Measurements from ENCODE around the gene SFTPD.
A peak's percentile ranks its signal among the peaks of the same experiment; 100 is the strongest.
"Not testable (repeated sequence)": the region's sequence is repeated elsewhere in the genome, so short reads cannot be mapped to it uniquely, and the experiment has no call there.

The SFTPD gene

DNA sequence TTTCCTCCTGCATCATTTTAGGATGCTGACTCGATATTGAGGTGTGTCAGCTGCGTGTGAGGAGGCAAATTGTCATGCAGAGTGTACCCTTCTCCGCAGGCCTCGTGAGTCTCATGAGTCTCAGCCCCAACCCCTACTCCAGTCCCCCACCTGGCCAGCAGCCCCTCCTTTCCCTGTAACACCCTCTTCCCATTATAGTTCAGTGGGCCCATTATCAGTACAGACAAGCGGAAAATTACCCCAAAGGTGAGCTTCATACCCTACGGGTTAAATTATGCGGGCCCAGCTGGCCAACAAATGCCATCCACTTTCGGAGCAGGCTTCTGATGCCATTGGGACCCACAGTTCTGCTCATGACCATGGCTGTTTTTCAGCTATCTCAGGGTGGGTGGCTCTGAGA is 25.2 kb downstream of the SFTPD start:
- no peak for DNase-seq

DNA sequence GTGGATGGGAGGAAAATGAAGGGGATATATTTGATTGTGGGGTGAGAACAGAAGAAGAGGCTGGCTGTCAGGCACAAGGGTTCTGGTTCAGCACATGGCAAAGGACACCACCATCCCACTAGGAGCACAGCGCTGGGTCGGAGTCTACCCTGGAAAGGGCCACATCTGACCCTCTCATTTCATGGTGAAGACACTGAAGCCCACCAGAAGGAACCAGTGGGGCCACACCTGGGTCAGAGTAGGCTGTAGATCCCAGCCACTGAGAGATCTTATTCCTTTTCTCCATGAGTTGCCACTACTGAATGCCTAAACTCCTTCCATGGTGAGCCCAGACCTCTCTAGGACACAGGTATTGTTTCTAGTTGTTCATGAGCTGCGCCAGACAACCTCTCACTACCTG is 25.8 kb downstream of the SFTPD start:
- no peak for DNase-seq

DNA sequence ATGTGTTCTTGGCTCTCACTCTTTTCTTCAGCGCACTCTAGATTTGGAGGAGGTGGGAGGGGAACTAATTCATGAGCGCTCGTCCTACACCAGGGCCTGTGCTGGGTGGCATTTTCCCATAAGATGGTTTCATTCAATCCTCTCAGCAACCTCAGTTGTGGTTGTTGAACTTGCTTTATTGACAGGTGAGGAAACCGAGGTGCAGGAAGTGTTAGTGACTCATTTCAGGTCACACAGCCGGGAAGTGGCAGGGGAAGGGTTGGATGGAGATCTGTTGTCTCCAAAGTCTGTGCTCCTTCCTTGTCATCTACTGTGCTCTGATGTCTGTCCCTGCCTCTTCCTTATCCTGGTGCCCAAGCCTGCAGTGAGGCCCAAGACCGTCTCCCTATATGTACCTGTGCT is 26.9 kb downstream of the SFTPD start:
- DNase-seq, result not testable (repeated sequence)

DNA sequence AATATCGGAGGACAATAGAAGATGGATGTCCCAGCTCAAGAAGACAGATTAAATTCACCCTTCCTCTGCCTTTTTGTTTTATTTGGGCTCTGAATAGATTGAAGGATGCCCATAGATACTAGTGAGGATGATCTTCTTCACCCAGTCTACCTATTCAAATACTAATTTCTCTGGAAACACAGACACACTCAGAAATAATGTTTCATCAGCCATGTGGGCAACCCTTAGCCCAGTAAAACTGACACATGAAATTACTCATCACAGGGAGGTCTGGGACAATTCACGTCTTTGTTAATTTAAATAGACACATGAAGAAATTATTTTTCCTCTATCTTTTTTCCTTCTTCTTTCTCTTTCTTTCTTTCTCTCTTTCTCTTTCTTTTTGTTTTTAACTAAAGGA is 33.1 kb downstream of the SFTPD start:
- DNase-seq, result not testable (repeated sequence)

DNA sequence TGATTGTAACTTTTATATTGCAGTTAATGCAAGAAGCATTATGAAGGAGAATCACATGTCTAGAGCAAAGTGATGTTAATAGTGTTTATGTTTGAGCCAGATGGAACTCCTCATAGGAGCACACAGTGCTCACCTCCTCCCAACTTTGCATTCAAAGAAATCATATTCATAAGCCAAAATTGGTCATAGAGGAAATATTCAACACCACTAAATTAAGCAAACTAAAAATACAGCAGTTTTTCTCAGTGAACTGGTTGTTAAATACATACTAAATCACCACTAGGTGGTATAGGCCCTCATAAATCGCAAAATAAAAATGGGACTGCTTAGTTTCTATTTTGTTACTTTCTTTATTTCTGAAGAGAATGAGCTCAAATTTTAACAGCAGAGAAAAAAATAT is 34.4 kb downstream of the SFTPD start:
- not testable (repeated sequence) for DNase-seq

DNA sequence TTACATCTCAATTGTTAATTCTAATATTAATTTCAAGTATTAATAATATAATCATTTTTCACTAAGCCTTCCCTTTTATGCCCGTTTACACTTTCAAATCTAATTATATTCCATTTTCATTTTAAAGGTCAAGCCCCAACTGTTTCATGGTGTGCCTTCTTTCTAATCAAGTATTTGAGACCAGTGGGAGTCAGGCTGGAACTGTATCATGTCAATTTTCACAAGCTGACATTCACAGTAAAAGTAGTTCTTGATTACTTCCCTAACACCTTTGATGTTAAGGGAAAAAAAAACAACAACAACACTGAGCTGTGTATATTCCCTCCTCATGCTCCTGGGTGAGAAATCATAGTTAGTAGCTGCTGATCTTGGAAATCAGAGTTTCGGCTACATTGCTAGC is 38.1 kb downstream of the SFTPD start:
- DNase-seq, result no peak

DNA sequence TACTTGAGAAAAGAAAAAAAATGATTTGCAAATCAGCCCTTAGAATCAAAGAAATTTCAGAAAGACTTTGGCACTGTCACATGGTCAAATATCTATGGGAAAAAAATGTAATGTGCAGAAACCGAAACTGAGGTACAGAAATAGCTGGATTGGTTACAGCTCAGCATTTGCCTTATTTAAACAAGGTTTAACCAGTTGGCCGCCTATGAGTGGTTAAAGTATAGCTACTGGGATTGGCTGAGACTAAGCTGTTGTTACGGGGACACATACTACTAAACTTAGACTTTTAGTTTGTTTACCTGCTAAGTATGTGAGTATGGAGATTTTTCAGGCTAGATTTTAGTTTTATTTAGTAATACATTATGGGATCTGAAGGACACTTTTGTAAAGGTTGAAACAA is 38.6 kb downstream of the SFTPD start:
- no peak for DNase-seq

DNA sequence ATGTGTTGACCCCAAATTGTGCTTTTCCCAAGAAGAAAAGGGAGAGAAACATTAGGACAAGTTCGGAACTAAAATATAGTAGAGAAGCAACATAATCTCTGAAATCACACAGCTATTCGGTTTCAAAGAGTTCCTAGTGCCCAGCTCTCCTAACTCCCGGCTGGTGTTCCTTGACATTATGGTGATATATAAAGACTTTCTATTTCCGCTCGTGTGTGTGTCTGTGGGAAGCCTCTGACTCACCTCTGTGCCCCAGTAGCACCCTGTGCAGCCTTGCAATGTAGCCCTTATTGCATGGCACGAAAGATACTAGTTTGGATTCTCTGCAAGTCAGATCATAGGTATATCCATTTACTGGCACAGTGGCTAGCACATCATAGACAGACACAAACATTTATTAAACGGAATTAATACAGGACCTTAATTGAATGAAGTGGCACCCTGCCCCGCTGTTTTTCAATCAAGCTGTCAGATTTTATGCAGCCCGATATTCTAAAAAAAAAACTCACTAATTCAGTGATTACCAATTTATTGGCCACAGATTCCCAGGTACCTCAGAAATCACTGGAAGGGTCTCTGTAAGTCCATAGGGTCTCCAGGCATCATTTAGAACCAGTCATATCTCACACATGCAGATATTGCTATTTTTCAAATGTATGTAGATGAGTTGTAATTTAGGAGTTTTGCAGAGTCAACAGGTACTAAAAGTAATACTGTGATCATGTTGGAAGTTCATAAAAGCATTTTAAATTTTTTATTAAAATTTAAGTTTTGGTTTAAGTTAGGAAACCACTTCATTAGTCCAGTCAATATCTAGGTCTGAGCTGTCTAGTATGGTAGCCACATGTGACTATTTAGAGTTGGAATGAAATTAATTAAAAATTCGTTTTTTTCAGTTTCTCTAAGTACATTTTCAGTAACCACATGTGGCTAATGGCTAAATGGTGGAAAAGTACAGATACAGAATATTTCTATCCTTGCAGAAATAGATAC is 43.3 kb downstream of the SFTPD start:
- no peak for DNase-seq

DNA sequence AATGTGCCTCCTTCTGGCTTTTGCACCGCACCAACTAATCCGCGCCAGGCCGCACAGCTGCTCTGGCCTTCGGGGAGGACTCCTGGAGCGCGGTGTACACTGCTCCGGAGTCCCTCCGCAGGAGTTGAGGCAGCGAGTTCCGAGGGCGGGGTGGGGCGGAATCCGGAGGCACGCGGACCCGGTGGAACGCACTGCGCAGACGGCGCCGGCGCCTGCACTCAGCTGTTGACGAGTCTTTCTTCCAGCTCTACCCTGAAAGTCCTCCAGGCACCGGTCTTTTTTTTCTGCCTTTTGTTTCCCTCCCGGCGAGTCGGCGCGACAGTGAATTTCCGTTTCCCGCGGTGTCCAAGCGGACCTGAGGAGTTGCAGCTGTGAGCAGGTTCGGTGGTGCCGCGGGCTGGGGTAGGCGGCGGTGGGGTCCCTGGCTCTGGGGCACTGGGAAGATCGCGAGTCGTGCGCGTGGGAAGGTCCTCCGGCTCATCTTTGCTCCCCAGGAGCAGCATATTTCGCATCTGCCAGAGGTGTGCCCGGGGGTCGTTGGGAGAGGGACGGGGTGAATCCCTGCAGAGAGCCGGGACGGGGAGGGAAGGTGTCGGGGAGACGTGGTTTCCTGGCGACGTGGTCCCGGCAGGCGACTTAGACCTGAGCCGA is 44.1 kb downstream of the SFTPD start:
- DNase-seq, result peak; percentile 57

DNA sequence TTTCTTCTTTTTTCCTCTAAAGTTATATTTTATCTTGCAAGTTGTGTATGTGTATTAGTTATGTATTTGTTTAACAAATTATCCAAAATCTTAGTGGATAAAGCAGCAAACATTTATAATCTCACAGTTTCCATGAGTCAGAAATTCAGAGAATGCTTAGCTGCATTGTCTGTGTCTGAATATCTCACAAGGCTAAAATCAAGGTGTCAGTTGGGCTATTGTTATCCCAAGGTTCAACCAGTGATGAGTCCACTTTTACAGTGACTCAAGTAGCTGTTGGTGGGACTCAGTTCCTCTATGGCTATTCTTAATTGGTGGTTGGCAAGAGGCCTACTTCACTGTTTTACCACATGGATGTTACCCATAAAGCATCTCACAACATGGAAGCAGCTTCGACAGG is 47.3 kb downstream of the SFTPD start:
- DNase-seq, result not testable (repeated sequence)

DNA sequence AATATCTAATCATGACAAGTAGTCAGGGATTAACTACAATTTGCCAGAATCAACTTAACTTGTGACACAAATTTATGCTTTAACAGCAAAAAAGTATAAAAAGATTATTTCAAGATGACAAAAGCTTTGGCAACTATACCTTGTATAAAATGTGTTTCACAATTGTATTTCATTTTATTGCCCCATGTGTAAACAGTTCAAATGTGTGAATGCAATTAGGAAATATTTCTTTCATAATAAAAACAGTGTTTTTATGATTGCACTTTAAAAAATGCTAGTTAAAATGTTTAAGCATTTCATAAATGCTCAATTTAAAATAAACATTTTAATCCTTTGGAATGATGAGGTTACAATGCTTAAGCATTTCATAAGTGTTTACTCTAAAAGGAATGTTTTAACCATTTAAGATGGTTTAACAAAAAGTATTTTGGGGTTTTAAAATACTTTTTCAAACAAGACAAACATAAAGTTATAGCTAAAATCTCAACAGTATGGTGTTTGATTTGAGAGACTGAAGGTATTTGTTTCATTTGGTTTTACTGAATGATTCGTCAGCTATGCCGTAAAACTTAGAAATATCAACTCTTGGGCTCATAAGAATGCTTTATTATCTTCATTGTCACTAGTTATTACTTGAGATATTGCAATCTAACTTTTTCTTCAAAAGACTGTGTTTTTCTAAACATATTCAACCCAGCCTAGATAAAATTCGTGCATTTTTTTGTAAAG is 50.1 kb downstream of the SFTPD start:
- no peak for DNase-seq

DNA sequence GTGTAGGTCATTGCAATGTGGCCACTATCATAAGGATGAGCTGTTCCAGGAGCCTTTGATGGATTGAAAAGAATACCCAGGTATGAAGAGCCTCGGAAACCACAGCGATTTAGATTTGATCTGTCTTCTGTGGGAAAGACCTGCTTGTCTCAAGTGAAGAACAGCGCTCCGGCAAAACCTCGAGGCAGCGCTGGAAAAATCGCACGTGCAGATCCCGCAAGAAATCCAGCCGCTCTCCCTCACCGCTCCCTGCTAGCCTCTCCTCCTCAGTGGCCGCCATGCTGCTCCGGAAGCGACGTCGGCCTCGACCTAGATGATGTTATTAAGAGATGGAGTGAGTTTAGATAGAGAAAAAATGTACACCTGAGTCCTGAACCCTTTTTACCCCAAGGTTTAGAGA is 56.0 kb downstream of the SFTPD start:
- DNase-seq, result not testable (repeated sequence)

DNA sequence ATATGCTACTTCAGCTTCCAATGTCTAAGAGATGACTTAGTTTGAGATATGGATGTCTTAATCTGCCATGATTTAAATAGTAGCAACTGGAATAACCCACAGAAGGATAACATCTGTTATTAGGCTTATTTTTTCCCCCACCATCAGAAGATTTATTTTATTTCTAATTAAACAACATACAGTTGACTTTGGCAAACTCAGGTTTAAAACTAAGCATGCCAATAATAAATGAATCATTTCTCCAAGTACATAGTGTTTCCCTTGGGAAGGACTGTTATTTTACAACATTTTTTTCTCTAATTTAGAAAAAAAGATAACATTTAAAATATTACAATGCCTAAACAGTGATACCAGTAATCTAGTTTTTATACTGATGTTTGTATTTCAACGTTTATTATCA is 58.4 kb downstream of the SFTPD start:
- no peak for DNase-seq

DNA sequence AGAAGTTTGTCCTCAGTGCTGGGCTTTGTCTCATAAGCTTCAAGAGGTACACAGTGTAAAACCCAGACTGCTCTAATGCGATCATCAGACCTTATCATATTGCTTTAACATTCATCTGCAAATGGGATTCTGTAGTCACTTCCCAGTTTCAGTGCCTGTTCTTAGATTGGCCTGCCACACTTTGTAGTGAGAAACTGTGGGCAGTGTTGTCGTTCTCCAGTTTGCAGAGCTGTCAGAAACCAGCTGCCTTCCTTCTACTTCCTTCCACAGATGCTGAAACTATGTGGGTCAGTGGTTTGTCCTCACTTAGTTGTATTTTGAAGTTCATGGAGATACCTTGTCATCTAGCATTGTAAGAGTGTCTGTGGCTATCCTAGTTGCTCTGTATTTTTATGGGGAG is 59.9 kb downstream of the SFTPD start:
- DNase-seq, result not testable (repeated sequence)
